Right lobe of liver (tissue), 6 donors: ENCODE results near the gene IL25. TPM values are rescaled to one million over a fixed set of nuclear protein-coding genes. Genes with fewer than 3 reads are reported as not detected.

Experiments used
- ATAC-seq, 4 donors: fragments of 200-7000 bp; cut with Tn5 transposase; one replicate each; pipeline ENCODE4 v1.9.1; 2020; ENCODE audit warnings: mild to moderate bottlenecking in 4 of 4, moderate library complexity in 4 of 4
- DNase-seq, 3 donors: peaks; one replicate each; pipeline ENCODE4 v3.0.0-alpha.2; 2020
- H3K27ac ChIP-seq, 3 donors: fragments of 200-600 bp; one replicate each; pipeline ENCODE4 v1.8.0; 2022
- H3K27me3 ChIP-seq, 2 donors: fragments of 200-600 bp; one replicate each; pipeline ENCODE4 v1.8.0; 2022
- H3K36me3 ChIP-seq, 4 donors: fragments of 200-600 bp; sonication (generic) in 1 of 4; one replicate each; pipeline versions ENCODE4 v1.5.1 to v1.8.0; 2017 to 2022; ENCODE audit warnings: control low read depth in 1 of 4
- H3K4me1 ChIP-seq, 4 donors: fragments of 200-600 bp; sonication (generic) in 1 of 4; one replicate each; pipeline versions ENCODE4 v1.5.1 to v1.8.0; 2017 to 2022; ENCODE audit warnings: control low read depth in 1 of 4
- H3K4me3 ChIP-seq, 3 donors: fragments of 200-600 bp; one replicate each; pipeline ENCODE4 v1.8.0; 2022
- H3K9me3 ChIP-seq, 4 donors: fragments of 200-600 bp; sonication (generic) in 1 of 4; one replicate each; pipeline versions ENCODE4 v1.5.1 to v1.8.0; 2017 to 2022; ENCODE audit warnings: control low read depth in 1 of 4
- CTCF ChIP-seq, 4 donors: fragments of 200-600 bp in 3 of 4; fragments of 450-650 bp in 1 of 4; IDR thresholded peaks; one replicate each; pipeline versions ENCODE4 v1.5.1 to v1.8.0; 2016 to 2022; ENCODE audit warnings: antibody characterized with exemption in 4 of 4, mild to moderate bottlenecking in 2 of 4
- POLR2A ChIP-seq: fragments of 450-650 bp; IDR thresholded peaks from one replicate; pipeline ENCODE4 v1.6.1; 2017; ENCODE audit warnings: antibody characterized with exemption, mild to moderate bottlenecking
- WGBS: methylation state at CpG from one replicate; pipeline ENCODE4 v1.1.6; 2018; ENCODE audit warnings: low coverage, low lambda C conversion rate; ENCODE audit not compliant: insufficient coverage; ENCODE audit errors: missing lambda C conversion rate; 5-methylcytosine and 5-hydroxymethylcytosine counted together
- intact Hi-C, 2 donors: fragments of 100-400 bp; cut with DNase I; formaldehyde crosslinking; loops; one replicate each; pipeline versions ENCODE4 v1.11.2 to v1.14.1; 2022
- total RNA-seq, 6 experiments: library from RNA; depleted of rRNA in 2 of 6; stranded (reverse); fragments of >200 nt in 2 of 6; fragmentation: NEBNext Ultra II Directional in 3 of 6; extraction: Animal tissue kit (Norgen Biotek cat#: 25700) in 3 of 6; gene quantifications; one replicate each; pipeline versions ENCODE4 v1.1.0 to v1.2.4, GENCODE V29; 2016 to 2023
- donor health status: DM: no; HTN: yes; CAD: no.
- donor health status: DM: no; HTN: no; CAD: no.
- donor health status: DM: no; HTN: no; CAD: no.
- donor health status: DM: no; HTN: yes; CAD: no.
- donor health status: DM: no; HTN: yes; CAD: no.

IL25 gene
- total RNA-seq, 6 experiments from 2014 or later: not detected

GRCh38 chr14:23406725-23407355, 34.2 kb downstream of the IL25 start:
- Histone ChIP-seq H3K4me1 (no peaks in the 10 kb centered on the region), H3K36me3 (no peaks in the 10 kb centered on the region), H3K27ac (no peak overlapping the region), H3K9me3 (no peaks in the 10 kb centered on the region), H3K27me3 (no peaks in the 10 kb centered on the region), H3K4me3 (no peak overlapping the region)
- no peak for TF ChIP-seq CTCF (IDR thresholded peaks at IDR 0.05)
- no peak for TF ChIP-seq POLR2A
- 54% methylated on average over 10 of the region's 15 CpGs for WGBS
- intact Hi-C loops: no loop called here
- ATAC-seq: no peak
- no peak for DNase-seq

- no peaks in the 10 kb centered on the region for H3K36me3 ChIP-seq
- intact Hi-C loops: no loop called here
- no peaks in the 10 kb centered on the region for H3K27me3 ChIP-seq
- ATAC-seq (no peak), DNase-seq (no peak)
- TF ChIP-seq CTCF (IDR thresholded peaks at IDR 0.05) (no peak), POLR2A (no peak)
- WGBS: 53% methylated on average over 13 of the region's 15 CpGs
- no peaks in the 10 kb centered on the region for H3K4me1 ChIP-seq
- H3K27ac ChIP-seq: no peak within 1 kb of the TSS
- no peaks in the 10 kb centered on the region for H3K9me3 ChIP-seq
- H3K4me3 ChIP-seq: no peak within 1 kb of the TSS
Measured at GRCh38 chr14:23407516-23408306, 35.1 kb downstream of the IL25 start, which contains the start of gene MYH6. MYH6 (minus strand) TSS chr14:23408273; CDS start chr14:23407223, 1,050 bp downstream.

DNA sequence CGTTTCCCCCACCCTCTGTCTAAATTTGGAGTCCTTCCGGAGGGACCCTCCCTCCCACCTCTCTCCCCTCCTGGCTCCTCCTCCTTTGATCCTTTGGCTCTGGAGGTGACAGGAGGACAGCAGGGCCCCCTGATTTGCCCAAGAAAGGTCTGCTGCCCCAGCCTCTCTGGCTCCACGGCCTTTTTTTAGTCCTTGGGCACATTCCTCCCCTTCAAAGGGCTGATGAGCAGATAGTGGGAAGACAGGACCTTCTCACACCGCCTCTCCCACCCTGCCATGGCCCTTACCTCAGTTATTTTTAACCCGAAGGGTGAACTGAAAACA, 35.7 kb downstream of the IL25 start:
- DNase-seq (no peak), ATAC-seq (no peak)
- no peak overlapping the region for H3K27ac ChIP-seq
- no peak overlapping the region for H3K4me3 ChIP-seq
- TF ChIP-seq POLR2A: no peak
- TF ChIP-seq CTCF (IDR thresholded peaks at IDR 0.05): no peak
- WGBS: 53% methylated on average over 4 of the region's 5 CpGs
- H3K9me3 ChIP-seq: no peaks in the 10 kb centered on the region
- H3K27me3 ChIP-seq: no peaks in the 10 kb centered on the region
- no peaks in the 10 kb centered on the region for H3K36me3 ChIP-seq
- intact Hi-C loops: no loop called here
- H3K4me1 ChIP-seq: no peaks in the 10 kb centered on the region

DNA sequence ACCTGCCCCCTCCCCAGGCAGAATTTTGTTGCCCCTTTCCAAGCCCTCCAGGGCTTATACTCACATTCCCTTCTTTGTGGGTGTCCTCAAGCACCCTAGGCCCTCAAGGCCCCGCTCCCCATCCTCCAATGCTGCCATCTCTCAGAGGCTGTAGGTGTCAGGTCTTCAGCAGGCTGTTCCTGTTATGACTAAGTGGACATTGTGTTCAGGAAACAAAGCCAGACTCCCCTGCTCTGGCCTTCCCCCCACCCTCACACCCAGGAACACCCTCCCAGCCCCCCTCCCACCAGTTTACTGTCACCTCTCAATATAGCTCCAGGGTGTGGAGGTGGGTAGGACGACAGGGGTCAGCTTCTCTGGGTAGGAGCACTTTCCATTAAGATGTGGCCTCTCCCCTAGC, 36.9 kb downstream of the IL25 start:
- TF ChIP-seq CTCF (IDR thresholded peaks at IDR 0.05): no peak
- TF ChIP-seq POLR2A: no peak
- Histone ChIP-seq H3K4me3 (no peak overlapping the region), H3K4me1 (no peaks in the 10 kb centered on the region), H3K27ac (no peak overlapping the region), H3K36me3 (no peaks in the 10 kb centered on the region), H3K9me3 (no peaks in the 10 kb centered on the region), H3K27me3 (no peaks in the 10 kb centered on the region)
- WGBS: 56% methylated on average over 2 of the region's 2 CpGs
- DNase-seq (no peak), ATAC-seq (no peak)
- intact Hi-C loops: no loop called here
